ENCODE data around the gene CD93.

GRCh38 chr20:23063581-23063980 lies 22.5 kb downstream of the CD93 start:
- TF ChIP-seq POLR2A (IDR thresholded peaks at IDR 0.05; ENCODE audit: low read depth, low read length) (no peak), POLR2AphosphoS5 (IDR thresholded peaks at IDR 0.05; ENCODE audit: low read depth, low read length) (no peak)
